MM.1S (cell line): Measurements from ENCODE around the gene GNL3.
A peak's percentile ranks its signal among the peaks of the same experiment; 100 is the strongest.

ENCODE experiments used
- DNase-seq: peaks from one replicate; pipeline ENCODE4 v3.0.0-alpha.2; 2015
- H2AFZ ChIP-seq: fragments of 300-600 bp; sonication (generic); 2 replicates; pipeline ENCODE4 v1.6.0; 2016; ENCODE audit warnings: antibody characterized with exemption, low read length
- H3F3A ChIP-seq: fragments of 300-600 bp; sonication (generic); 2 replicates; pipeline ENCODE4 v1.6.1; 2016; ENCODE audit warnings: mild to moderate bottlenecking, antibody characterized with exemption, low read length, moderate library complexity, mixed read lengths; ENCODE audit not compliant: insufficient read depth
- H3K27ac ChIP-seq: fragments of 300-600 bp; sonication (generic); 2 replicates; pipeline ENCODE4 v1.5.1; 2016; ENCODE audit warnings: mild to moderate bottlenecking, low read length
- H3K27me3 ChIP-seq: fragments of 300-600 bp; sonication (generic); replicated peaks from 2 replicates; pipeline ENCODE4 v1.6.0; 2016; ENCODE audit warnings: low read length; ENCODE audit not compliant: insufficient read depth
- H3K36me3 ChIP-seq: fragments of 300-600 bp; sonication (generic); replicated peaks from 2 replicates; pipeline ENCODE4 v1.6.1; 2016; ENCODE audit warnings: mild to moderate bottlenecking, low read length, mixed read lengths; ENCODE audit not compliant: insufficient read depth
- H3K4me1 ChIP-seq: fragments of 300-600 bp; sonication (generic); 2 replicates; pipeline ENCODE4 v1.6.1; 2016; ENCODE audit warnings: low read length, mixed read lengths
- H3K4me2 ChIP-seq: fragments of 300-600 bp; sonication (generic); 2 replicates; pipeline ENCODE4 v1.6.0; 2016; ENCODE audit warnings: low read depth, low read length
- H3K4me3 ChIP-seq: fragments of 300-600 bp; sonication (generic); 2 replicates; pipeline ENCODE4 v1.5.1; 2016; ENCODE audit warnings: low read length, mixed read lengths
- H3K79me2 ChIP-seq: fragments of 300-600 bp; sonication (generic); 2 replicates; pipeline ENCODE4 v1.6.1; 2016; ENCODE audit warnings: mixed run types, low read length, mixed read lengths
- H3K9ac ChIP-seq: fragments of 300-600 bp; sonication (generic); 2 replicates; pipeline ENCODE4 v1.6.1; 2016; ENCODE audit warnings: low read length, mixed read lengths
- H3K9me2 ChIP-seq: fragments of 300-600 bp; sonication (generic); replicated peaks from 2 replicates; pipeline ENCODE4 v1.6.1; 2016; ENCODE audit warnings: mild to moderate bottlenecking, low read length, mixed read lengths; ENCODE audit not compliant: insufficient read depth
- H3K9me3 ChIP-seq: fragments of 300-600 bp; sonication (generic); replicated peaks from 2 replicates; pipeline ENCODE4 v1.6.1; 2016; ENCODE audit warnings: mild to moderate bottlenecking, low read length, mixed read lengths; ENCODE audit not compliant: insufficient read depth
- H4K20me1 ChIP-seq: fragments of 300-600 bp; sonication (generic); 2 replicates; pipeline ENCODE4 v1.6.1; 2016; ENCODE audit warnings: mild to moderate bottlenecking, low read length, moderate library complexity, mixed read lengths; ENCODE audit not compliant: insufficient read depth
- CTCF ChIP-seq: fragments of 300-600 bp; sonication (generic); IDR thresholded peaks from 2 replicates; pipeline ENCODE4 v1.5.1; 2016; ENCODE audit warnings: antibody characterized with exemption, low read length, mixed read lengths
- EZH2 ChIP-seq: fragments of 300-600 bp; sonication (generic); optimal IDR thresholded peaks from 2 replicates; pipeline ENCODE3; 2017; ENCODE audit warnings: low read depth, mild to moderate bottlenecking, antibody characterized with exemption, low read length, mixed read lengths
- EZH2phosphoT487 ChIP-seq: fragments of 300-600 bp; sonication (generic); IDR thresholded peaks from 2 replicates; pipeline ENCODE4 v1.6.1; 2018; ENCODE audit warnings: antibody characterized with exemption, low read length

Gene GNL3, protein sequence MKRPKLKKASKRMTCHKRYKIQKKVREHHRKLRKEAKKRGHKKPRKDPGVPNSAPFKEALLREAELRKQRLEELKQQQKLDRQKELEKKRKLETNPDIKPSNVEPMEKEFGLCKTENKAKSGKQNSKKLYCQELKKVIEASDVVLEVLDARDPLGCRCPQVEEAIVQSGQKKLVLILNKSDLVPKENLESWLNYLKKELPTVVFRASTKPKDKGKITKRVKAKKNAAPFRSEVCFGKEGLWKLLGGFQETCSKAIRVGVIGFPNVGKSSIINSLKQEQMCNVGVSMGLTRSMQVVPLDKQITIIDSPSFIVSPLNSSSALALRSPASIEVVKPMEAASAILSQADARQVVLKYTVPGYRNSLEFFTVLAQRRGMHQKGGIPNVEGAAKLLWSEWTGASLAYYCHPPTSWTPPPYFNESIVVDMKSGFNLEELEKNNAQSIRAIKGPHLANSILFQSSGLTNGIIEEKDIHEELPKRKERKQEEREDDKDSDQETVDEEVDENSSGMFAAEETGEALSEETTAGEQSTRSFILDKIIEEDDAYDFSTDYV

DNA sequence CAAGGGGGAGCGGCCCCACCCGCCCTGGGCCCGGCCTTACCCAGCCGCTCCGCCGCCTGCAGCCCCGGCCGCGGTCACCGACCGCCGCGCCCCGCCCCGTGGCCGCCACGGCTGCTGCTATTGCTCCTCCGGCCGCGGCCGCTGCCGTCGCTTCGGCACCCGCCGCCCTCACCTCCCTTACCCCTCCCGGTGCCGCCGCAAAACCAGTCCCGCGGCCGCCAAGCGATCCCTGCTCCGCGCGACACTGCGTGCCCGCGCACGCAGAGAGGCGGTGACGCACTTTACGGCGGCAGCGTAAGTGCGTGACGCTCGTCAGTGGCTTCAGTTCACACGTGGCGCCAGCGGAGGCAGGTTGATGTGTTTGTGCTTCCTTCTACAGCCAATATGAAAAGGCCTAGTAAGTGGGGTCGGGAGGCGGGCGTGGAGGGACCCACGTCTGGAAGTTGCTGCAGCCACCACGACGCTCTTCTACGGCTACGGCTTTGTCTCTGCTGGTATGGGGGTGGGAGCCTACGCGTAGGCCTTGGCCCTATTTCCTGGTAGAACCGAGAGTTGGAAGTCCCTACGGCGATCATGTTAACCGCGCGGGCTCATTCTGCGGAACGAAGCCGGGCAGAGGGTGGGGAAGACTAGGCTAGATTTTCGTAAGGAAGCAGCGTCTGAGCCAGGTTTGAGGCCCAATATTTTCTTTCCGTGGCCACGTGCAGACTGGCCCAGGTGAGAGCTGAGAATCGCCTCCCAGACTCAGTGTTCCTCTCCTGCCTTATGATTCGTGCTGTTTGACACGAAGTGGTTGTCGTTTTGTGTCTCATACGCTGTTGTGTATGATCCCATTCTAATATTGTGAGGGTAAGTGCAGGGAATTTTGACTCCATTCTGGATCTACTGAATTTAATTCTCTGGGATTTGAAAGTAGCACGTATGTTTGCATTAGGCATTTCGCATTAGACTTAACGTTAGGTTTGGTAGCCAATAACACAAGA, at the start of gene GNL3, which contains the start of gene PBRM1:
Gene GNL3, plus strand, starts transcription at position 324 of the 983 bp plus-strand sequence. Its CDS starts 61 bp downstream, at position 385.
Gene PBRM1, minus strand, starts transcription at position 205 of the 983 bp plus-strand sequence.
- peaks cover 54% of the 10 kb centered on the region for H3F3A ChIP-seq
- H3K4me3 ChIP-seq: peak within 1 kb of the TSS; percentile 96
- TF ChIP-seq EZH2 (no peak), CTCF (no peak), EZH2phosphoT487 (no peak)
- H3K4me2 ChIP-seq: peak within 1 kb of the TSS; percentile 76
- H3K9me2 ChIP-seq: no peaks in the 10 kb centered on the region
- H3K9me3 ChIP-seq: no peaks in the 10 kb centered on the region
- H3K9ac ChIP-seq: peak within 1 kb of the TSS; percentile 95
- no peaks in the 10 kb centered on the region for H3K27me3 ChIP-seq
- peaks cover 42% of the 10 kb centered on the region for H3K36me3 ChIP-seq
- H3K4me1 ChIP-seq: peaks cover 55% of the 10 kb centered on the region
- H2AFZ ChIP-seq: peak within 1 kb of the TSS; percentile 21; the same call in 1 of the 2 replicates
- peaks cover 94% of the 10 kb centered on the region for H3K79me2 ChIP-seq
- peak; percentile 97 for DNase-seq
- 0 out of 2 replicates have a peak, but pooled peaks cover 3% of the 10 kb centered on the region for H4K20me1 ChIP-seq
- peak within 1 kb of the TSS; percentile 78 for H3K27ac ChIP-seq

DNA sequence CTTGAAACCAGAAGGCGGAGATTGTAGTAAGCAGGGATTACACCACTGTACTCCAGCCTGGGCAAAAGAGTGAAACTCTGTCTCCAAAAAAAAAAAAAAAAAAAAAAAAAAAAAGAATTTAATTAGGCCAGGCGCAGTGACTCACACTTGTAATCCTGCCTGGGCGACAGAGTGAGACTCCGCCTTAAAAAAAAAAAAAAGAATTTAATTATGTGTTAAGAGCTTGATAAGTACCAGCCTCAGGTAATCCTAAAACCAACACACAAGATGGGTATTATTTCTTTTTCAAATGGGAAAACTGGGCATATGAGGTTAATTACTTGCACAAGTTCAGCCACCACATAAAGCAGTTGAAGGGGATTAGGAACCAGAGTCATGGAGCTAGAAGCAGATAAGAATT, 49.2 kb upstream of the GNL3 start:
- H3F3A ChIP-seq: no peaks in the 10 kb centered on the region
- no peaks in the 10 kb centered on the region for H4K20me1 ChIP-seq
- no peaks in the 10 kb centered on the region for H3K9me2 ChIP-seq
- no peak overlapping the region for H3K4me3 ChIP-seq
- H3K9me3 ChIP-seq: no peaks in the 10 kb centered on the region
- H3K4me1 ChIP-seq: no peaks in the 10 kb centered on the region
- H3K9ac ChIP-seq: no peak overlapping the region
- H3K27me3 ChIP-seq: no peaks in the 10 kb centered on the region
- peaks cover 4% of the 10 kb centered on the region; the same call in 1 of the 2 replicates for H3K79me2 ChIP-seq
- peaks cover 12% of the 10 kb centered on the region for H3K36me3 ChIP-seq
- H3K27ac ChIP-seq: no peak overlapping the region
- no peak for TF ChIP-seq EZH2phosphoT487
- TF ChIP-seq EZH2: no peak
- no peak for DNase-seq
- no peak overlapping the region for H2AFZ ChIP-seq
- H3K4me2 ChIP-seq: no peak overlapping the region

- Histone ChIP-seq H3K9me3 (no peaks in the 10 kb centered on the region), H4K20me1 (no peaks in the 10 kb centered on the region), H3K4me1 (no peaks in the 10 kb centered on the region), H2AFZ (no peak overlapping the region), H3K4me3 (no peak overlapping the region), H3K27me3 (no peaks in the 10 kb centered on the region), H3K27ac (no peak overlapping the region), H3K36me3 (no peaks in the 10 kb centered on the region; the same call in 1 of the 2 replicates), H3F3A (no peaks in the 10 kb centered on the region), H3K79me2 (no peaks in the 10 kb centered on the region), H3K4me2 (no peak overlapping the region), H3K9me2 (no peaks in the 10 kb centered on the region), H3K9ac (no peak overlapping the region)
- TF ChIP-seq CTCF: no peak
- no peak for DNase-seq
Measured at GRCh38 chr3:52645549-52645948, 40.3 kb upstream of the GNL3 start.
